ENCODE results near the gene PWP2.
A peak's percentile ranks its signal among the peaks of the same experiment; 100 is the strongest.

PWP2 gene

GRCh38 chr21:44107026-44107501 lies at the start of gene PWP2:
Gene PWP2 (plus strand): TSS chr21:44107399. CDS start chr21:44107417, 18 bp downstream.
- peak; percentile 68 for DNase-seq

GRCh38 chr21:44057960-44058651 lies 49.1 kb upstream of the PWP2 start:
- DNase-seq = peak; percentile 36

- DNase-seq = no peak
Observed at GRCh38 chr21:44058652-44058964, 48.6 kb upstream of the PWP2 start.

GRCh38 chr21:44058981-44059380 lies 48.2 kb upstream of the PWP2 start:
- DNase-seq = no peak

GRCh38 chr21:44059710-44060109 lies 47.5 kb upstream of the PWP2 start:
- DNase-seq = no peak

- no peak for DNase-seq
Observed at GRCh38 chr21:44062380-44062779, 44.8 kb upstream of the PWP2 start.

- DNase-seq = no peak
Observed at GRCh38 chr21:44063151-44063912, 43.9 kb upstream of the PWP2 start.

GRCh38 chr21:44064852-44065403 lies 42.3 kb upstream of the PWP2 start:
- no peak for DNase-seq

GRCh38 chr21:44065428-44065827 lies 41.8 kb upstream of the PWP2 start:
- peak; percentile 85 for DNase-seq

GRCh38 chr21:44066116-44066515 lies 41.1 kb upstream of the PWP2 start:
- DNase-seq = no peak

GRCh38 chr21:44067011-44067839 lies 40.0 kb upstream of the PWP2 start:
- no peak for DNase-seq

- DNase-seq = no peak
Observed at GRCh38 chr21:44070391-44070790, 36.8 kb upstream of the PWP2 start.

- DNase-seq = no peak
Observed at GRCh38 chr21:44071359-44072104, 35.7 kb upstream of the PWP2 start.

GRCh38 chr21:44072111-44072510 lies 35.1 kb upstream of the PWP2 start:
- DNase-seq = no peak

- DNase-seq = peak; percentile 43
Observed at GRCh38 chr21:44074315-44074958, 32.8 kb upstream of the PWP2 start.

GRCh38 chr21:44076316-44076715 lies 30.9 kb upstream of the PWP2 start:
- no peak for DNase-seq

GRCh38 chr21:44078411-44078981 lies 28.7 kb upstream of the PWP2 start:
- no peak for DNase-seq

- DNase-seq = no peak
Observed at GRCh38 chr21:44079446-44079845, 27.8 kb upstream of the PWP2 start.

GRCh38 chr21:44079846-44080245 lies 27.4 kb upstream of the PWP2 start:
- no peak for DNase-seq

- no peak for DNase-seq
Observed at GRCh38 chr21:44082648-44083440, 24.4 kb upstream of the PWP2 start.

All from CD4-positive, alpha-beta T cell treated with Interleukin-12 subunit alpha and Interleukin-12 subunit beta, for 1 hour (primary cell).